PC-3 (cell line): ENCODE results near the gene CNOT8. TPM values are rescaled to one million over a fixed set of nuclear protein-coding genes. Genes with fewer than 3 reads are reported as not detected.

Experiments
- ATAC-seq: fragments of 200-7000 bp; cut with Tn5 transposase; 2 replicates; pipeline ENCODE4 v1.9.1; 2020; ENCODE audit warnings: mild to moderate bottlenecking, moderate library complexity
- BruUV-seq: library from RNA; stranded (reverse); fragments of 400-500 nt; replicated peaks from 2 replicates; lab custom pipeline; 2021; lab: Mats Ljungman, UMichigan
- CTCF ChIA-PET: fragments of 300-600 bp; sonication (Branson Sonifier 250); formaldehyde crosslinking; loops from one replicate; lab custom pipeline; 2022; ENCODE audit warnings: antibody characterized with exemption; lab: Charles Lee
- POLR2A ChIA-PET: fragments of 300-600 bp; sonication (Branson Sonifier 250); formaldehyde crosslinking; loops from one replicate; lab custom pipeline; 2022; ENCODE audit warnings: antibody characterized with exemption; ENCODE audit not compliant: unreplicated experiment; lab: Charles Lee
- DNase-seq: peaks from one replicate; pipeline ENCODE4 v3.0.0-alpha.2; 2015
- H2AFZ ChIP-seq: fragments of 300-600 bp; sonication (generic); 2 replicates; pipeline ENCODE4 v1.6.0; 2016; ENCODE audit warnings: antibody characterized with exemption, low read length
- H3F3A ChIP-seq: fragments of 300-600 bp; sonication (generic); one replicate; pipeline ENCODE4 v1.6.0; 2017; ENCODE audit warnings: antibody characterized with exemption, low read length, control low read depth, mild to moderate bottlenecking; ENCODE audit not compliant: unreplicated experiment
- H3K27ac ChIP-seq: fragments of 300-600 bp; sonication (generic); 2 replicates; pipeline ENCODE4 v1.5.1; 2016; ENCODE audit warnings: mild to moderate bottlenecking, low read length
- H3K27me3 ChIP-seq: fragments of 300-600 bp; sonication (generic); 2 replicates; pipeline ENCODE4 v1.6.1; 2016; ENCODE audit warnings: low read length, mixed read lengths
- H3K36me3 ChIP-seq: fragments of 300-600 bp; sonication (generic); 2 replicates; pipeline ENCODE4 v1.6.1; 2016; ENCODE audit warnings: low read depth, mixed run types, low read length, mixed read lengths
- H3K4me1 ChIP-seq: fragments of 300-600 bp; sonication (generic); 2 replicates; pipeline ENCODE4 v1.5.1; 2016; ENCODE audit warnings: low read length; ENCODE audit not compliant: insufficient read depth
- H3K4me2 ChIP-seq: fragments of 300-600 bp; sonication (generic); 2 replicates; pipeline ENCODE4 v1.6.0; 2016; ENCODE audit warnings: low read length
- H3K4me3 ChIP-seq: fragments of 300-600 bp; sonication (generic); 2 replicates; pipeline ENCODE4 v1.5.1; 2016; ENCODE audit warnings: mild to moderate bottlenecking, low read length, mixed read lengths
- H3K79me2 ChIP-seq: fragments of 300-600 bp; sonication (generic); 2 replicates; pipeline ENCODE4 v1.6.1; 2017; ENCODE audit warnings: low read length, mixed read lengths
- H3K9ac ChIP-seq: fragments of 300-600 bp; sonication (generic); 2 replicates; pipeline ENCODE4 v1.6.0; 2016; ENCODE audit warnings: mild to moderate bottlenecking, low read length
- H3K9me2 ChIP-seq: fragments of 300-600 bp; sonication (generic); replicated peaks from 2 replicates; pipeline ENCODE4 v1.6.1; 2016; ENCODE audit warnings: mixed run types, low read length, mixed read lengths
- H3K9me3 ChIP-seq: fragments of 300-600 bp; sonication (generic); 2 replicates; pipeline ENCODE4 v1.6.1; 2016; ENCODE audit warnings: low read length, mixed read lengths
- H4K20me1 ChIP-seq: fragments of 300-600 bp; sonication (generic); 2 replicates; pipeline ENCODE4 v1.6.1; 2016; ENCODE audit warnings: low read length, mixed read lengths
- EZH2 ChIP-seq: fragments of 300-600 bp; sonication (generic); IDR thresholded peaks from one replicate; pipeline ENCODE4 v1.6.1; 2017; ENCODE audit warnings: antibody characterized with exemption, mild to moderate bottlenecking, low read length; ENCODE audit not compliant: unreplicated experiment
- EZH2phosphoT487 ChIP-seq: fragments of 300-600 bp; sonication (generic); IDR thresholded peaks from 2 replicates; pipeline ENCODE4 v1.6.1; 2018; ENCODE audit warnings: mild to moderate bottlenecking, antibody characterized with exemption, low read length, borderline replicate concordance
- intact Hi-C: fragments of 100-400 bp; cut with micrococcal nuclease; formaldehyde crosslinking; loops from 2 replicates; pipeline ENCODE4 v1.9.0; 2023
- total RNA-seq: library from RNA; depleted of rRNA; stranded (reverse); fragments of >200 nt; gene quantifications from 2 replicates; pipeline ENCODE4 v1.2.3, GENCODE V29; 2014
- TF ChIP-seq, protein P1 (sequence below): fragments of 300-600 bp; sonication (generic); conservative IDR thresholded peaks from 2 replicates; pipeline ENCODE4 v1.5.1; 2017; ENCODE audit warnings: antibody characterized with exemption, low read depth, mild to moderate bottlenecking, low read length

Gene CNOT8
- total RNA-seq, 1 experiment from 2014 or later = 26.2 TPM

DNA sequence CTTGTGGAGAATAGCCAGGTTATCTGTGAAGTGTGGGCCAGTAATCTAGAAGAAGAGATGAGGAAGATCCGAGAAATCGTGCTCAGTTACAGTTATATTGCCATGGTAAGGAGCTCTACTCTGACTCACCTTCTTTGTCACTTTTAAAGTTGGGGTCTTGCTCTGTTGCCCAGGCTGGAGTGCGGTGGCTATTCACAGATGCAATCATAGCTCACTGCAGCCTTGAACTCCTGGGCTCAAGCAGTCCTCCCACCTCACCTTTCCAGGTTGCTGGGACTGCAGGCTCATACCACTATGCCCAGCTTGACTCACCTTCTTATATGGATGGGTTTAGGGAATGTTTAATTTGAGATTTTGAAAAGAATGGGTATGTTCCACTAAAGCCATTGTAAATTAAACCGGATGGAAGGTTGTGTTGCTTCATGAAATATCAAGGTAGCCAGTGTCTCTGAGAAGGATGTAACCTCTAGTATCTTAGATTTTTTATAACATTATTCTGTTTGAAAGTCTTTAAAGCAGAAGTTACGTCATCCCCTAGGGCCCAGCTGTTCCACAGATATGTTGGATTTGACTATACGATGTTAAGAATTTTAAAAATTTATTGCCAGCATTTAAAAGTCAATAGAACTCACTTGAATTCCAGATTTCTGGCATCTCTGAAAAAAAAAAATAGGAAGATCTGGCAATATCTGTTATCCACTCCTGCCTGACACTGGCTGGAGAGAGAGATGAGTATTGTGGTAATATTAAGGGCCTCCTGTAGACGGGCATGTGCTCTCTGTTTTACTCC, 5.1 kb downstream of the CNOT8 start:
- Histone ChIP-seq H3F3A (no peaks in the 10 kb centered on the region), H3K27me3 (no peaks in the 10 kb centered on the region), H3K4me2 (no peak overlapping the region), H3K9ac (no peak overlapping the region), H3K27ac (no peak overlapping the region), H3K9me3 (no peaks in the 10 kb centered on the region), H3K4me1 (peaks cover 7% of the 10 kb centered on the region; the same call in 1 of the 2 replicates), H3K4me3 (no peak overlapping the region), H4K20me1 (no peaks in the 10 kb centered on the region), H2AFZ (no peak overlapping the region), H3K9me2 (no peaks in the 10 kb centered on the region), H3K36me3 (no peaks in the 10 kb centered on the region; the same call in 1 of the 2 replicates), H3K79me2 (peaks cover 55% of the 10 kb centered on the region)
- DNase-seq = no peak
- ChIA-PET POLR2A (no interaction called here), CTCF (no interaction called here)
- no peak for TF ChIP-seq EZH2
- TF ChIP-seq EZH2phosphoT487 = no peak
- TF ChIP-seq, protein P1, sequence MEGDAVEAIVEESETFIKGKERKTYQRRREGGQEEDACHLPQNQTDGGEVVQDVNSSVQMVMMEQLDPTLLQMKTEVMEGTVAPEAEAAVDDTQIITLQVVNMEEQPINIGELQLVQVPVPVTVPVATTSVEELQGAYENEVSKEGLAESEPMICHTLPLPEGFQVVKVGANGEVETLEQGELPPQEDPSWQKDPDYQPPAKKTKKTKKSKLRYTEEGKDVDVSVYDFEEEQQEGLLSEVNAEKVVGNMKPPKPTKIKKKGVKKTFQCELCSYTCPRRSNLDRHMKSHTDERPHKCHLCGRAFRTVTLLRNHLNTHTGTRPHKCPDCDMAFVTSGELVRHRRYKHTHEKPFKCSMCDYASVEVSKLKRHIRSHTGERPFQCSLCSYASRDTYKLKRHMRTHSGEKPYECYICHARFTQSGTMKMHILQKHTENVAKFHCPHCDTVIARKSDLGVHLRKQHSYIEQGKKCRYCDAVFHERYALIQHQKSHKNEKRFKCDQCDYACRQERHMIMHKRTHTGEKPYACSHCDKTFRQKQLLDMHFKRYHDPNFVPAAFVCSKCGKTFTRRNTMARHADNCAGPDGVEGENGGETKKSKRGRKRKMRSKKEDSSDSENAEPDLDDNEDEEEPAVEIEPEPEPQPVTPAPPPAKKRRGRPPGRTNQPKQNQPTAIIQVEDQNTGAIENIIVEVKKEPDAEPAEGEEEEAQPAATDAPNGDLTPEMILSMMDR = no peak
- ATAC-seq = no peak
- no TSS peak for BruUV-seq
- intact Hi-C loops = no loop called here

DNA sequence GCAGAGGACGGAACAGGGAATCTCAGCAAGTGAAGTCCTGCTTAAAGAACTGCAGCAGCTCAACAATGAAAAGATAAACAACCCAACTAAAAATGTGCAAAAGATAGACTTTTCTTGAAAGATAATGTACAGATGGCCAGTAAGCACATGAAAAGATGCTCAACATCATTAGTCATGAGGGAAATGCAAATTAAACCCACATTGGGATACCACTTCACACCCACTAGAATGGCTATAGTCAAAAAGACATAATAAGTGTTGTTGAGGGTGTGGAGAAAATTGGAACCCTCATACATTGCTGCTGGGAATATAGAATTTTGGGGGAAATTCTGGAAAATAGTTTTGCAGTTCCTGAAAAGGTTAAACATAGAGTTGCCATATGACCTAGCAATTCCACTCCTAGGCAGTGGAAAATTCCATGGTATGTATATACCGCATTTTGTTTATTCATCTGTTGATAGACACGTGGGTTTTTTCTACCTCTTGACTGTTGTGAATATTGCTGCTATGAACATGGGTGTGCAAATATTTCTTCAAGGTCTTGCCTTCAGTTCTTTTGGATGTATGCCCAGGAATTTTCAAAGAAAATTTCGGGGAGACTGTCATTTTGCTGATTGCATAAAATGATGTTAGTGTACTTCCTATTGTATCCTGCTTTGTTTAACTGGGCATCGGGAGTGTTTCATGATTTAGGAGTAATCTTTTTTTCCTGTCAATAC, 7.2 kb downstream of the CNOT8 start:
- no peaks in the 10 kb centered on the region for H3K27me3 ChIP-seq
- no peak for TF ChIP-seq EZH2phosphoT487
- TF ChIP-seq EZH2 = no peak
- TF ChIP-seq, protein P1 = no peak
- no peaks in the 10 kb centered on the region for H3F3A ChIP-seq
- no peak overlapping the region for H3K4me2 ChIP-seq
- H3K4me1 ChIP-seq = no peaks in the 10 kb centered on the region
- ChIA-PET POLR2A (no interaction called here), CTCF (no interaction called here)
- H3K9me3 ChIP-seq = no peaks in the 10 kb centered on the region
- no peak overlapping the region for H3K9ac ChIP-seq
- no TSS peak for BruUV-seq
- ATAC-seq = no peak; the same call in 1 of the 2 replicates
- no peaks in the 10 kb centered on the region; the same call in 1 of the 2 replicates for H3K36me3 ChIP-seq
- no peak overlapping the region for H3K27ac ChIP-seq
- peaks cover 33% of the 10 kb centered on the region for H3K79me2 ChIP-seq
- intact Hi-C loops = no loop called here
- H3K9me2 ChIP-seq = no peaks in the 10 kb centered on the region
- no peak for DNase-seq
- no peak overlapping the region for H3K4me3 ChIP-seq
- no peaks in the 10 kb centered on the region for H4K20me1 ChIP-seq
- no peak overlapping the region for H2AFZ ChIP-seq
